ENCODE results near the gene DACH1.

GRCh38 chr13:71491010-71491409 lies 376.0 kb downstream of the DACH1 start:
- TF ChIP-seq, protein P1, sequence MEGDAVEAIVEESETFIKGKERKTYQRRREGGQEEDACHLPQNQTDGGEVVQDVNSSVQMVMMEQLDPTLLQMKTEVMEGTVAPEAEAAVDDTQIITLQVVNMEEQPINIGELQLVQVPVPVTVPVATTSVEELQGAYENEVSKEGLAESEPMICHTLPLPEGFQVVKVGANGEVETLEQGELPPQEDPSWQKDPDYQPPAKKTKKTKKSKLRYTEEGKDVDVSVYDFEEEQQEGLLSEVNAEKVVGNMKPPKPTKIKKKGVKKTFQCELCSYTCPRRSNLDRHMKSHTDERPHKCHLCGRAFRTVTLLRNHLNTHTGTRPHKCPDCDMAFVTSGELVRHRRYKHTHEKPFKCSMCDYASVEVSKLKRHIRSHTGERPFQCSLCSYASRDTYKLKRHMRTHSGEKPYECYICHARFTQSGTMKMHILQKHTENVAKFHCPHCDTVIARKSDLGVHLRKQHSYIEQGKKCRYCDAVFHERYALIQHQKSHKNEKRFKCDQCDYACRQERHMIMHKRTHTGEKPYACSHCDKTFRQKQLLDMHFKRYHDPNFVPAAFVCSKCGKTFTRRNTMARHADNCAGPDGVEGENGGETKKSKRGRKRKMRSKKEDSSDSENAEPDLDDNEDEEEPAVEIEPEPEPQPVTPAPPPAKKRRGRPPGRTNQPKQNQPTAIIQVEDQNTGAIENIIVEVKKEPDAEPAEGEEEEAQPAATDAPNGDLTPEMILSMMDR (IDR thresholded peaks at IDR 0.05; ENCODE audit: low read depth, low read length), result no peak
- TF ChIP-seq POLR2A (IDR thresholded peaks at IDR 0.05; ENCODE audit: extremely low read depth, insufficient read length) (no peak), MAX (IDR thresholded peaks at IDR 0.05; ENCODE audit: low read depth, low read length) (no peak), MYC (IDR thresholded peaks at IDR 0.05; ENCODE audit: low read depth, low read length) (no peak)

Data from NB4 (cell line).